GM23338 (cell line): Measurements from ENCODE around the gene SULT6B1. TPM values are rescaled to one million over a fixed set of nuclear protein-coding genes. Genes with fewer than 3 reads are reported as not detected.

ENCODE experiments used
- ATAC-seq: fragments of 200-7000 bp; cut with Tn5 transposase; 3 replicates; pipeline ENCODE4 v1.9.1; 2020
- DNase-seq: peaks from one replicate; pipeline ENCODE4 v3.0.0-alpha.2; 2015; ENCODE audit warnings: low spot score
- H2AFZ ChIP-seq: fragments of 200-600 bp; sonication (generic); 2 replicates; pipeline ENCODE4 v1.8.0; 2016; ENCODE audit warnings: antibody characterized with exemption, mild to moderate bottlenecking, moderate library complexity
- H3F3A ChIP-seq: fragments of 200-600 bp; sonication (generic); replicated peaks from 2 replicates; pipeline ENCODE4 v1.8.0; 2017; ENCODE audit warnings: antibody characterized with exemption, mixed run types, low read depth
- H3K27ac ChIP-seq: fragments of 200-600 bp; sonication (generic); 2 replicates; pipeline ENCODE4 v1.6.1; 2016; ENCODE audit warnings: low read depth
- H3K27me3 ChIP-seq: fragments of 200-600 bp; sonication (generic); 2 replicates; pipeline ENCODE4 v1.8.0; 2016; ENCODE audit warnings: mild to moderate bottlenecking, mixed run types, moderate library complexity; ENCODE audit not compliant: insufficient read depth
- H3K36me3 ChIP-seq: fragments of 200-600 bp; sonication (generic); 2 replicates; pipeline ENCODE4 v1.8.0; 2016; ENCODE audit warnings: mild to moderate bottlenecking; ENCODE audit not compliant: insufficient read depth
- H3K4me1 ChIP-seq: fragments of 200-600 bp; sonication (generic); 2 replicates; pipeline ENCODE4 v1.8.0; 2016; ENCODE audit warnings: mild to moderate bottlenecking, moderate library complexity; ENCODE audit not compliant: insufficient read depth
- H3K4me2 ChIP-seq: fragments of 200-600 bp; sonication (generic); 2 replicates; pipeline ENCODE4 v1.7.1; 2017; ENCODE audit warnings: mixed run types
- H3K4me3 ChIP-seq: fragments of 200-600 bp; sonication (generic); 2 replicates; pipeline ENCODE4 v1.6.1; 2016; ENCODE audit warnings: mixed run types
- H3K79me2 ChIP-seq: fragments of 200-600 bp; sonication (generic); replicated peaks from 2 replicates; pipeline ENCODE4 v1.8.0; 2017; ENCODE audit warnings: mild to moderate bottlenecking; ENCODE audit not compliant: insufficient read depth
- H3K9me2 ChIP-seq: fragments of 200-600 bp; sonication (generic); 2 replicates; pipeline ENCODE4 v1.8.0; 2017; ENCODE audit not compliant: insufficient read depth
- H4K20me1 ChIP-seq: fragments of 200-600 bp; sonication (generic); replicated peaks from 2 replicates; pipeline ENCODE4 v1.8.0; 2017; ENCODE audit warnings: mild to moderate bottlenecking; ENCODE audit not compliant: insufficient read depth
- H3K27ac Mint-ChIP-seq: 2 replicates; pipeline ENCODE4 v1.8.0; 2020; ENCODE audit warnings: inconsistent platforms, mild to moderate bottlenecking, moderate library complexity, mixed read lengths
- H3K27me3 Mint-ChIP-seq: 3 replicates; pipeline ENCODE4 v1.8.0; 2022; ENCODE audit warnings: low read depth, mild to moderate bottlenecking, moderate library complexity, mixed read lengths, inconsistent platforms; ENCODE audit not compliant: insufficient read depth, poor library complexity
- H3K36me3 Mint-ChIP-seq: 3 replicates; pipeline ENCODE4 v1.8.0; 2021; ENCODE audit warnings: low read depth, mild to moderate bottlenecking, inconsistent platforms, moderate library complexity, mixed read lengths
- H3K4me1 Mint-ChIP-seq: 3 replicates; pipeline ENCODE4 v1.8.0; 2020; ENCODE audit warnings: mild to moderate bottlenecking, inconsistent platforms, mixed read lengths
- H3K4me3 Mint-ChIP-seq: 3 replicates; pipeline ENCODE4 v1.8.0; 2021; ENCODE audit warnings: moderate library complexity, mild to moderate bottlenecking, inconsistent platforms, mixed read lengths
- H3K9me3 Mint-ChIP-seq: 3 replicates; pipeline ENCODE4 v1.8.0; 2020; ENCODE audit warnings: moderate library complexity, mild to moderate bottlenecking, inconsistent platforms, mixed read lengths
- CREB1 ChIP-seq: fragments of 250-450 bp; sonication (Bioruptor Pico); IDR thresholded peaks from 2 replicates; pipeline ENCODE4 v1.5.0; 2020; ENCODE audit warnings: low read depth, mild to moderate bottlenecking, moderate library complexity
- EZH2 ChIP-seq: fragments of 200-600 bp; sonication (generic); IDR thresholded peaks from one replicate; pipeline ENCODE4 v1.8.0; 2017; ENCODE audit warnings: antibody characterized with exemption, mild to moderate bottlenecking, low read depth; ENCODE audit not compliant: unreplicated experiment
- EZH2phosphoT487 ChIP-seq: fragments of 200-600 bp; sonication (generic); IDR thresholded peaks from one replicate; pipeline ENCODE4 v1.8.1; 2018; ENCODE audit warnings: antibody characterized with exemption; ENCODE audit not compliant: unreplicated experiment
- JUNB ChIP-seq: IDR thresholded peaks from one replicate; pipeline ENCODE4 v1.6.1; 2016; ENCODE audit warnings: antibody characterized with exemption; ENCODE audit not compliant: unreplicated experiment
- NANOG ChIP-seq: IDR thresholded peaks from 2 replicates; pipeline ENCODE4 v1.6.1; 2016; ENCODE audit warnings: antibody characterized with exemption, borderline replicate concordance
- POLR2AphosphoS5 ChIP-seq: IDR thresholded peaks from 2 replicates; pipeline ENCODE4 v1.6.1; 2016; ENCODE audit warnings: antibody characterized with exemption, low read depth
- STAT1 ChIP-seq: IDR thresholded peaks from one replicate; pipeline ENCODE4 v1.6.1; 2016; ENCODE audit warnings: antibody characterized with exemption; ENCODE audit not compliant: unreplicated experiment
- ZNF114 ChIP-seq: fragments of 250-450 bp; sonication (Bioruptor Pico); IDR thresholded peaks from 2 replicates; pipeline ENCODE4 v1.5.0; 2020; ENCODE audit warnings: mild to moderate bottlenecking, moderate library complexity
- ZNF331 ChIP-seq: fragments of 250-450 bp; sonication (Bioruptor Pico); IDR thresholded peaks from 2 replicates; pipeline ENCODE4 v1.5.0; 2020; ENCODE audit warnings: low read depth, mild to moderate bottlenecking, moderate library complexity
- polyA plus RNA-seq: library from polyadenylated mRNA; unstranded; fragments of >200 nt; fragmentation: Nextera tagmentation; extraction: Ambion mirVana; gene quantifications from 2 replicates; pipeline ENCODE4 v1.2.1, GENCODE V29; 2016
- total RNA-seq: library from RNA; depleted of rRNA; stranded (reverse); fragments of >200 nt; shearing (Covaris generic); gene quantifications from 2 replicates; pipeline ENCODE4 v1.2.3, GENCODE V29; 2014
- TF ChIP-seq, protein P1 (sequence below): IDR thresholded peaks from one replicate; pipeline ENCODE4 v1.6.1; 2018; ENCODE audit warnings: antibody characterized with exemption; ENCODE audit not compliant: unreplicated experiment
- TF ChIP-seq, protein P2 (sequence below), 2 experiments: fragments of 200-600 bp in 1 of 2; sonication (generic) in 1 of 2; conservative IDR thresholded peaks; 2 replicates each; pipeline versions ENCODE4 v1.5.1 to v1.6.1; 2016 to 2017; ENCODE audit warnings: antibody characterized with exemption in 2 of 2, low read depth in 2 of 2, mild to moderate bottlenecking in 2 of 2, moderate library complexity in 1 of 2
- TF ChIP-seq, protein P3 (sequence below): IDR thresholded peaks from 2 replicates; pipeline ENCODE4 v1.6.1; 2016; ENCODE audit warnings: antibody characterized with exemption
- TF ChIP-seq, protein P4 (sequence below): fragments of 250-450 bp; sonication (Bioruptor Pico); IDR thresholded peaks from 2 replicates; pipeline ENCODE4 v1.5.0; 2020; ENCODE audit warnings: mild to moderate bottlenecking, moderate library complexity

SULT6B1 gene
- total and polyA plus RNA-seq, 2 experiments from 2014 or later, result not detected

DNA sequence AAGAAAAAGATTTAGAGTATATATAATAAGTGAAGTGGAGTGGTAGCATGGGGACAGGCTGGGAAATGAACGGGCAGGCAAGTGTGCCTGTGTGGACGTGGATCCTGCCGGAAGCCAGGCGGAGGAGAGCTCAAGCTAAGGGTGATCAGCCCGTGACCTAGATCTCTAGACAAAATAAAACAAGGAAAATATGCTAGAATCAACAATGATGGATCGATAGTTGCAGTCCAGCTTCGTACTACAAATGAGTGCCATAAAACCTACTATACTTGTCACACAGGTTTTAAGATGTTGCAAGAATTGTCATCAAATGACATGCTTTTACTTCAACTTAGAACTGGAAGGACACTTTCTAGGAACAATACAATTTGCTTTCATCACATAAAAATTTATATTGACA, 40.1 kb downstream of the SULT6B1 start:
- H3K27ac ChIP-seq, result no peak overlapping the region
- H2AFZ ChIP-seq, result no peak overlapping the region
- H3K4me1 ChIP-seq, result peaks cover 7% of the 10 kb centered on the region
- no peak overlapping the region for H3K4me3 ChIP-seq
- no peaks in the 10 kb centered on the region for H4K20me1 ChIP-seq
- no peak overlapping the region for H3K4me2 ChIP-seq
- Mint-ChIP-seq H3K27me3 (no peaks in the 10 kb centered on the region), H3K27ac (no peak overlapping the region), H3K36me3 (peaks cover 37% of the 10 kb centered on the region), H3K9me3 (no peaks in the 10 kb centered on the region), H3K4me3 (no peak overlapping the region), H3K4me1 (peaks cover 14% of the 10 kb centered on the region; the same call in 2 of the 3 replicates)
- H3F3A ChIP-seq, result no peaks in the 10 kb centered on the region
- no peaks in the 10 kb centered on the region for H3K27me3 ChIP-seq
- ATAC-seq (no peak), DNase-seq (no peak)
- H3K9me2 ChIP-seq, result no peaks in the 10 kb centered on the region
- peaks cover 23% of the 10 kb centered on the region for H3K36me3 ChIP-seq
- peaks cover 45% of the 10 kb centered on the region for H3K79me2 ChIP-seq
- TF ChIP-seq EZH2phosphoT487 (no peak), JUNB (no peak), ZNF114 (CRISPR knock-in tag) (no peak), EZH2 (no peak), STAT1 (no peak), CREB1 (no peak), ZNF331 (no peak), NANOG (no peak), POLR2AphosphoS5 (no peak)
- TF ChIP-seq, protein P1, sequence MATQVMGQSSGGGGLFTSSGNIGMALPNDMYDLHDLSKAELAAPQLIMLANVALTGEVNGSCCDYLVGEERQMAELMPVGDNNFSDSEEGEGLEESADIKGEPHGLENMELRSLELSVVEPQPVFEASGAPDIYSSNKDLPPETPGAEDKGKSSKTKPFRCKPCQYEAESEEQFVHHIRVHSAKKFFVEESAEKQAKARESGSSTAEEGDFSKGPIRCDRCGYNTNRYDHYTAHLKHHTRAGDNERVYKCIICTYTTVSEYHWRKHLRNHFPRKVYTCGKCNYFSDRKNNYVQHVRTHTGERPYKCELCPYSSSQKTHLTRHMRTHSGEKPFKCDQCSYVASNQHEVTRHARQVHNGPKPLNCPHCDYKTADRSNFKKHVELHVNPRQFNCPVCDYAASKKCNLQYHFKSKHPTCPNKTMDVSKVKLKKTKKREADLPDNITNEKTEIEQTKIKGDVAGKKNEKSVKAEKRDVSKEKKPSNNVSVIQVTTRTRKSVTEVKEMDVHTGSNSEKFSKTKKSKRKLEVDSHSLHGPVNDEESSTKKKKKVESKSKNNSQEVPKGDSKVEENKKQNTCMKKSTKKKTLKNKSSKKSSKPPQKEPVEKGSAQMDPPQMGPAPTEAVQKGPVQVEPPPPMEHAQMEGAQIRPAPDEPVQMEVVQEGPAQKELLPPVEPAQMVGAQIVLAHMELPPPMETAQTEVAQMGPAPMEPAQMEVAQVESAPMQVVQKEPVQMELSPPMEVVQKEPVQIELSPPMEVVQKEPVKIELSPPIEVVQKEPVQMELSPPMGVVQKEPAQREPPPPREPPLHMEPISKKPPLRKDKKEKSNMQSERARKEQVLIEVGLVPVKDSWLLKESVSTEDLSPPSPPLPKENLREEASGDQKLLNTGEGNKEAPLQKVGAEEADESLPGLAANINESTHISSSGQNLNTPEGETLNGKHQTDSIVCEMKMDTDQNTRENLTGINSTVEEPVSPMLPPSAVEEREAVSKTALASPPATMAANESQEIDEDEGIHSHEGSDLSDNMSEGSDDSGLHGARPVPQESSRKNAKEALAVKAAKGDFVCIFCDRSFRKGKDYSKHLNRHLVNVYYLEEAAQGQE, result no peak
- TF ChIP-seq, protein P2, sequence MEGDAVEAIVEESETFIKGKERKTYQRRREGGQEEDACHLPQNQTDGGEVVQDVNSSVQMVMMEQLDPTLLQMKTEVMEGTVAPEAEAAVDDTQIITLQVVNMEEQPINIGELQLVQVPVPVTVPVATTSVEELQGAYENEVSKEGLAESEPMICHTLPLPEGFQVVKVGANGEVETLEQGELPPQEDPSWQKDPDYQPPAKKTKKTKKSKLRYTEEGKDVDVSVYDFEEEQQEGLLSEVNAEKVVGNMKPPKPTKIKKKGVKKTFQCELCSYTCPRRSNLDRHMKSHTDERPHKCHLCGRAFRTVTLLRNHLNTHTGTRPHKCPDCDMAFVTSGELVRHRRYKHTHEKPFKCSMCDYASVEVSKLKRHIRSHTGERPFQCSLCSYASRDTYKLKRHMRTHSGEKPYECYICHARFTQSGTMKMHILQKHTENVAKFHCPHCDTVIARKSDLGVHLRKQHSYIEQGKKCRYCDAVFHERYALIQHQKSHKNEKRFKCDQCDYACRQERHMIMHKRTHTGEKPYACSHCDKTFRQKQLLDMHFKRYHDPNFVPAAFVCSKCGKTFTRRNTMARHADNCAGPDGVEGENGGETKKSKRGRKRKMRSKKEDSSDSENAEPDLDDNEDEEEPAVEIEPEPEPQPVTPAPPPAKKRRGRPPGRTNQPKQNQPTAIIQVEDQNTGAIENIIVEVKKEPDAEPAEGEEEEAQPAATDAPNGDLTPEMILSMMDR (conservative IDR thresholded peaks at IDR 0.05; ENCODE audit: low read depth in 2 of 2), result no peak
- TF ChIP-seq, protein P3, sequence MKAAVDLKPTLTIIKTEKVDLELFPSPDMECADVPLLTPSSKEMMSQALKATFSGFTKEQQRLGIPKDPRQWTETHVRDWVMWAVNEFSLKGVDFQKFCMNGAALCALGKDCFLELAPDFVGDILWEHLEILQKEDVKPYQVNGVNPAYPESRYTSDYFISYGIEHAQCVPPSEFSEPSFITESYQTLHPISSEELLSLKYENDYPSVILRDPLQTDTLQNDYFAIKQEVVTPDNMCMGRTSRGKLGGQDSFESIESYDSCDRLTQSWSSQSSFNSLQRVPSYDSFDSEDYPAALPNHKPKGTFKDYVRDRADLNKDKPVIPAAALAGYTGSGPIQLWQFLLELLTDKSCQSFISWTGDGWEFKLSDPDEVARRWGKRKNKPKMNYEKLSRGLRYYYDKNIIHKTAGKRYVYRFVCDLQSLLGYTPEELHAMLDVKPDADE, result no peak
- TF ChIP-seq, protein P4, sequence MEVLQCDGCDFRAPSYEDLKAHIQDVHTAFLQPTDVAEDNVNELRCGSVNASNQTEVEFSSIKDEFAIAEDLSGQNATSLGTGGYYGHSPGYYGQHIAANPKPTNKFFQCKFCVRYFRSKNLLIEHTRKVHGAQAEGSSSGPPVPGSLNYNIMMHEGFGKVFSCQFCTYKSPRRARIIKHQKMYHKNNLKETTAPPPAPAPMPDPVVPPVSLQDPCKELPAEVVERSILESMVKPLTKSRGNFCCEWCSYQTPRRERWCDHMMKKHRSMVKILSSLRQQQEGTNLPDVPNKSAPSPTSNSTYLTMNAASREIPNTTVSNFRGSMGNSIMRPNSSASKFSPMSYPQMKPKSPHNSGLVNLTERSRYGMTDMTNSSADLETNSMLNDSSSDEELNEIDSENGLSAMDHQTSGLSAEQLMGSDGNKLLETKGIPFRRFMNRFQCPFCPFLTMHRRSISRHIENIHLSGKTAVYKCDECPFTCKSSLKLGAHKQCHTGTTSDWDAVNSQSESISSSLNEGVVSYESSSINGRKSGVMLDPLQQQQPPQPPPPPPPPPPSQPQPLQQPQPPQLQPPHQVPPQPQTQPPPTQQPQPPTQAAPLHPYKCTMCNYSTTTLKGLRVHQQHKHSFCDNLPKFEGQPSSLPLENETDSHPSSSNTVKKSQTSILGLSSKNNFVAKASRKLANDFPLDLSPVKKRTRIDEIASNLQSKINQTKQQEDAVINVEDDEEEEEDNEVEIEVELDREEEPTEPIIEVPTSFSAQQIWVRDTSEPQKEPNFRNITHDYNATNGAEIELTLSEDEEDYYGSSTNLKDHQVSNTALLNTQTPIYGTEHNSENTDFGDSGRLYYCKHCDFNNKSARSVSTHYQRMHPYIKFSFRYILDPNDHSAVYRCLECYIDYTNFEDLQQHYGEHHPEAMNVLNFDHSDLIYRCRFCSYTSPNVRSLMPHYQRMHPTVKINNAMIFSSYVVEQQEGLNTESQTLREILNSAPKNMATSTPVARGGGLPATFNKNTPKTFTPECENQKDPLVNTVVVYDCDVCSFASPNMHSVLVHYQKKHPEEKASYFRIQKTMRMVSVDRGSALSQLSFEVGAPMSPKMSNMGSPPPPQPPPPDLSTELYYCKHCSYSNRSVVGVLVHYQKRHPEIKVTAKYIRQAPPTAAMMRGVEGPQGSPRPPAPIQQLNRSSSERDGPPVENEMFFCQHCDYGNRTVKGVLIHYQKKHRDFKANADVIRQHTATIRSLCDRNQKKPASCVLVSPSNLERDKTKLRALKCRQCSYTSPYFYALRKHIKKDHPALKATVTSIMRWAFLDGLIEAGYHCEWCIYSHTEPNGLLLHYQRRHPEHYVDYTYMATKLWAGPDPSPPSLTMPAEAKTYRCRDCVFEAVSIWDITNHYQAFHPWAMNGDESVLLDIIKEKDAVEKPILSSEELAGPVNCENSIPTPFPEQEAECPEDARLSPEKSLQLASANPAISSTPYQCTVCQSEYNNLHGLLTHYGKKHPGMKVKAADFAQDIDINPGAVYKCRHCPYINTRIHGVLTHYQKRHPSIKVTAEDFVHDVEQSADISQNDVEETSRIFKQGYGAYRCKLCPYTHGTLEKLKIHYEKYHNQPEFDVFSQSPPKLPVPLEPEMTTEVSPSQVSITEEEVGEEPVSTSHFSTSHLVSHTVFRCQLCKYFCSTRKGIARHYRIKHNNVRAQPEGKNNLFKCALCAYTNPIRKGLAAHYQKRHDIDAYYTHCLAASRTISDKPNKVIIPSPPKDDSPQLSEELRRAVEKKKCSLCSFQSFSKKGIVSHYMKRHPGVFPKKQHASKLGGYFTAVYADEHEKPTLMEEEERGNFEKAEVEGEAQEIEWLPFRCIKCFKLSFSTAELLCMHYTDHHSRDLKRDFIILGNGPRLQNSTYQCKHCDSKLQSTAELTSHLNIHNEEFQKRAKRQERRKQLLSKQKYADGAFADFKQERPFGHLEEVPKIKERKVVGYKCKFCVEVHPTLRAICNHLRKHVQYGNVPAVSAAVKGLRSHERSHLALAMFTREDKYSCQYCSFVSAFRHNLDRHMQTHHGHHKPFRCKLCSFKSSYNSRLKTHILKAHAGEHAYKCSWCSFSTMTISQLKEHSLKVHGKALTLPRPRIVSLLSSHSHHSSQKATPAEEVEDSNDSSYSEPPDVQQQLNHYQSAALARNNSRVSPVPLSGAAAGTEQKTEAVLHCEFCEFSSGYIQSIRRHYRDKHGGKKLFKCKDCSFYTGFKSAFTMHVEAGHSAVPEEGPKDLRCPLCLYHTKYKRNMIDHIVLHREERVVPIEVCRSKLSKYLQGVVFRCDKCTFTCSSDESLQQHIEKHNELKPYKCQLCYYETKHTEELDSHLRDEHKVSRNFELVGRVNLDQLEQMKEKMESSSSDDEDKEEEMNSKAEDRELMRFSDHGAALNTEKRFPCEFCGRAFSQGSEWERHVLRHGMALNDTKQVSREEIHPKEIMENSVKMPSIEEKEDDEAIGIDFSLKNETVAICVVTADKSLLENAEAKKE (CRISPR knock-in tag), result no peak
